ENCODE results near the gene RPTOR. TPM values are rescaled to one million over a fixed set of nuclear protein-coding genes. Genes with fewer than 3 reads are reported as not detected.

RPTOR gene
- polyA plus RNA-seq, 1 donor from 2014 or later: 8.0 TPM

DNA sequence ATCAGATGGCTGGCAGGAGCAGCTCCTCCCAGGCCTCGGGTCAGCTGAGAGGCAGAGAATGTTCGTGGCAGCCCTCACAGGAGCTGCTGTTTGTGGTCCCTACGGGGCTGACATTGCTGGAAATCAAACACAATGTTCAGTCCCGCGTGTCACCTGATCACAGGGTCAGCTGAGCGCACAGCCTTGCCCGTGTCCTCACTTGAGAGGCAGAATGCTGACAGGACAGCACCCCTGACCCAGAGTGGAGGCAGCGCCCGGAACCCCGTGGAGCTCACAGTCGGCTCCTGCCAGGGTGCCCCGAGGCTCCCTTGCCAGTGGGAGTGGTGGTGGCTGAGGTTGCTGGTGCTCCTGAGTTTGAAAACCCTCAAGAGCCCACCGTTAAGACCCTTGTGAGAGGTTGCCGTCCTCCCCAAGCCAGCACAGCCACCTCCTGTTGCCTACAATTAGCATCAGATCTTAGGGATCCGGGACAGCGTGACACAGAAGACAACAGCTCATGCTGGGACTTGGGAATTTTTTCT, 443.4 kb downstream of the RPTOR start:
- H3K9me2 ChIP-seq (ENCODE audit: insufficient read depth, low read length): no peaks in the 10 kb centered on the region
- no peaks in the 10 kb centered on the region for H4K20me1 ChIP-seq (ENCODE audit: insufficient read depth)
- H3K79me2 ChIP-seq (replicated peaks; ENCODE audit: insufficient read depth, low read length): no peaks in the 10 kb centered on the region
- H3K27me3 ChIP-seq (ENCODE audit: insufficient read depth, low read depth, low read length): no peaks in the 10 kb centered on the region
- no peaks in the 10 kb centered on the region for H3F3A ChIP-seq (ENCODE audit: insufficient read depth, low read length, poor library complexity, severe bottlenecking)
- no peak overlapping the region for H3K27ac ChIP-seq (ENCODE audit: low read length)
- H3K4me2 ChIP-seq (ENCODE audit: low read length): no peak overlapping the region
- no peaks in the 10 kb centered on the region for H3K9me3 ChIP-seq (ENCODE audit: low read length)
- no peaks in the 10 kb centered on the region for H3K36me3 ChIP-seq (ENCODE audit: insufficient read depth, low read length)
- H2AFZ ChIP-seq (ENCODE audit: low read depth, low read length): no peak overlapping the region
- no peak overlapping the region for H3K9ac ChIP-seq (ENCODE audit: low read length)
- no peak overlapping the region for H3K4me3 ChIP-seq (ENCODE audit: low read length)
- TF ChIP-seq, protein P1, sequence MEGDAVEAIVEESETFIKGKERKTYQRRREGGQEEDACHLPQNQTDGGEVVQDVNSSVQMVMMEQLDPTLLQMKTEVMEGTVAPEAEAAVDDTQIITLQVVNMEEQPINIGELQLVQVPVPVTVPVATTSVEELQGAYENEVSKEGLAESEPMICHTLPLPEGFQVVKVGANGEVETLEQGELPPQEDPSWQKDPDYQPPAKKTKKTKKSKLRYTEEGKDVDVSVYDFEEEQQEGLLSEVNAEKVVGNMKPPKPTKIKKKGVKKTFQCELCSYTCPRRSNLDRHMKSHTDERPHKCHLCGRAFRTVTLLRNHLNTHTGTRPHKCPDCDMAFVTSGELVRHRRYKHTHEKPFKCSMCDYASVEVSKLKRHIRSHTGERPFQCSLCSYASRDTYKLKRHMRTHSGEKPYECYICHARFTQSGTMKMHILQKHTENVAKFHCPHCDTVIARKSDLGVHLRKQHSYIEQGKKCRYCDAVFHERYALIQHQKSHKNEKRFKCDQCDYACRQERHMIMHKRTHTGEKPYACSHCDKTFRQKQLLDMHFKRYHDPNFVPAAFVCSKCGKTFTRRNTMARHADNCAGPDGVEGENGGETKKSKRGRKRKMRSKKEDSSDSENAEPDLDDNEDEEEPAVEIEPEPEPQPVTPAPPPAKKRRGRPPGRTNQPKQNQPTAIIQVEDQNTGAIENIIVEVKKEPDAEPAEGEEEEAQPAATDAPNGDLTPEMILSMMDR (IDR thresholded peaks at IDR 0.05; ENCODE audit: poor library complexity, severe bottlenecking): no peak
- TF ChIP-seq SMC3 (conservative IDR thresholded peaks at IDR 0.05; ENCODE audit: poor library complexity) (no peak), MXI1 (conservative IDR thresholded peaks at IDR 0.05; ENCODE audit: poor library complexity, severe bottlenecking) (no peak), EP300 (conservative IDR thresholded peaks at IDR 0.05; ENCODE audit: poor library complexity, severe bottlenecking) (no peak)

DNA sequence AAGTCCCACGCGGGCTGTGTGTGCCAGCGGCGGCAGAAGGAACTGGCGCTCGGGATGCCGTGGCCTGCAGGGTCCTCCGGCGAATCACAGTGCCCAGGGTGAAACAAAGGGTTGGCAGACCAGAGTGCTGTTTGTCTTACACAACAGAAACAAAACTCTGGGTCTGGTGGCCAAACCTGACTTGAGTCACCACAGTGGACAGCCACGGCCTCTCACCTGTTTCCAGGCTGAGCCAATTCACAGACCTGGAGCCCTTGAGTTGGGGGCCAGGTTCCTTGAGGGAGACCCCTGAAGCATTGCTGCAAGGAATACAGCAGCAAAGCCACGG, 444.9 kb downstream of the RPTOR start:
- Histone ChIP-seq H4K20me1 (ENCODE audit: insufficient read depth) (no peaks in the 10 kb centered on the region), H3K79me2 (replicated peaks; ENCODE audit: insufficient read depth, low read length) (no peaks in the 10 kb centered on the region), H3K27me3 (ENCODE audit: insufficient read depth, low read depth, low read length) (no peaks in the 10 kb centered on the region), H3K9ac (ENCODE audit: low read length) (no peak overlapping the region), H3K4me2 (ENCODE audit: low read length) (no peak overlapping the region), H3K9me3 (ENCODE audit: low read length) (no peaks in the 10 kb centered on the region), H3K9me2 (ENCODE audit: insufficient read depth, low read length) (no peaks in the 10 kb centered on the region), H3F3A (ENCODE audit: insufficient read depth, low read length, poor library complexity, severe bottlenecking) (no peaks in the 10 kb centered on the region), H2AFZ (ENCODE audit: low read depth, low read length) (no peak overlapping the region), H3K4me3 (ENCODE audit: low read length) (no peak overlapping the region), H3K27ac (ENCODE audit: low read length) (no peak overlapping the region), H3K36me3 (ENCODE audit: insufficient read depth, low read length) (no peaks in the 10 kb centered on the region)
- TF ChIP-seq TAF1 (IDR thresholded peaks at IDR 0.05; ENCODE audit: low read depth): no peak

DNA sequence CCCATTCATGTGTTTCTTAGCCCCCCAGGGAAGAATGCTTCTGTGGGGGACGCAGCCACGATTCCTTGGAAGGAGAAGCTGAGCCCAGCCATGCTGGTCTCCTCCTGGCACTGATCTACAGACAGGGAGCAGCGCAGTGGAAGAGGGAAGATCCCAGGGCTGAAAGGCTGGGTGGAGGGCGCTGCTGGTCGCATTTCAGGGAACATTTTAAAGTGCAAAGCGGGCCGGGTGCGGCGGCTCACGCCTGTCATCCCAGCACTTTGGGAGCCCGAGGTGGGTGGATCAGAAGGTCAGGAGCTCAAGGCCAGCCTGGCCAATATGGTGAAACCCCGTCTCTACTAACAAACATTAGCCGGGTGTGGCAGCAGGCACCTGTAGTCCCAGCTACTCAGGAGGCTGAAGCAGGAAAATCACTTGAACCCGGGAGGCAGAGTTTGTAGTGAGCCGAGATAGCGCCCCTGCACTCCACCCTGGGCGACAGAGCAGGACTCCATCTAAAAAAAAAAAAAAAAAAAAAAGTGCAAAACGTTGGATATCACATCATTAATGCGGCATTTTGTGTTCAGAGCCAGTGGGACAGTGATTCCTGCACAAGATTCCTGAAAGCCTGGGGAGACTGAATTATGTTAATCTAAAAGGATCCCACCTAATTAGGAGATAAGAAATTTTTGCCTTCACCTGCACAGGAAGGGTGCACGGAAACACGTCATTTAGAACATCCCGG, 446.4 kb downstream of the RPTOR start:
- TF ChIP-seq RAD21 (conservative IDR thresholded peaks at IDR 0.05) (no peak), TAF1 (IDR thresholded peaks at IDR 0.05; ENCODE audit: low read depth) (no peak), MXI1 (conservative IDR thresholded peaks at IDR 0.05; ENCODE audit: poor library complexity, severe bottlenecking) (no peak), EP300 (conservative IDR thresholded peaks at IDR 0.05; ENCODE audit: poor library complexity, severe bottlenecking) (no peak), POLR2AphosphoS5 (IDR thresholded peaks at IDR 0.05) (no peak), SMC3 (conservative IDR thresholded peaks at IDR 0.05; ENCODE audit: poor library complexity) (no peak), REST (IDR thresholded peaks at IDR 0.05; ENCODE audit: borderline replicate concordance) (no peak), EZH2 (IDR thresholded peaks at IDR 0.05; ENCODE audit: borderline replicate concordance, insufficient read depth, low read length, poor library complexity, severe bottlenecking) (no peak)
- TF ChIP-seq, protein P1 (IDR thresholded peaks at IDR 0.05; ENCODE audit: poor library complexity, severe bottlenecking): no peak
- Histone ChIP-seq H3K9me2 (ENCODE audit: insufficient read depth, low read length) (no peaks in the 10 kb centered on the region), H3K9me3 (ENCODE audit: low read length) (no peaks in the 10 kb centered on the region), H3K36me3 (ENCODE audit: insufficient read depth, low read length) (no peaks in the 10 kb centered on the region), H3K27me3 (ENCODE audit: insufficient read depth, low read depth, low read length) (no peaks in the 10 kb centered on the region), H3K4me3 (ENCODE audit: low read length) (peak overlapping the region; percentile 82), H3F3A (ENCODE audit: insufficient read depth, low read length, poor library complexity, severe bottlenecking) (no peaks in the 10 kb centered on the region), H4K20me1 (ENCODE audit: insufficient read depth) (no peaks in the 10 kb centered on the region), H3K4me2 (ENCODE audit: low read length) (peak overlapping the region; percentile 45), H3K79me2 (replicated peaks; ENCODE audit: insufficient read depth, low read length) (no peaks in the 10 kb centered on the region), H3K27ac (ENCODE audit: low read length) (no peak overlapping the region), H2AFZ (ENCODE audit: low read depth, low read length) (peak overlapping the region; percentile 73), H3K9ac (ENCODE audit: low read length) (peak overlapping the region; percentile 73)
